NCI-H774 (cell line): ENCODE measurements around the gene GARIN5B.
"Not testable (repeated sequence)": the region's sequence is repeated elsewhere in the genome, so short reads cannot be mapped to it uniquely, and the experiment has no call there.

Source experiments
- DNase-seq: peaks from one replicate; lab custom pipeline; 2025; lab: John Stamatoyannopoulos, UW

GARIN5B gene

DNA sequence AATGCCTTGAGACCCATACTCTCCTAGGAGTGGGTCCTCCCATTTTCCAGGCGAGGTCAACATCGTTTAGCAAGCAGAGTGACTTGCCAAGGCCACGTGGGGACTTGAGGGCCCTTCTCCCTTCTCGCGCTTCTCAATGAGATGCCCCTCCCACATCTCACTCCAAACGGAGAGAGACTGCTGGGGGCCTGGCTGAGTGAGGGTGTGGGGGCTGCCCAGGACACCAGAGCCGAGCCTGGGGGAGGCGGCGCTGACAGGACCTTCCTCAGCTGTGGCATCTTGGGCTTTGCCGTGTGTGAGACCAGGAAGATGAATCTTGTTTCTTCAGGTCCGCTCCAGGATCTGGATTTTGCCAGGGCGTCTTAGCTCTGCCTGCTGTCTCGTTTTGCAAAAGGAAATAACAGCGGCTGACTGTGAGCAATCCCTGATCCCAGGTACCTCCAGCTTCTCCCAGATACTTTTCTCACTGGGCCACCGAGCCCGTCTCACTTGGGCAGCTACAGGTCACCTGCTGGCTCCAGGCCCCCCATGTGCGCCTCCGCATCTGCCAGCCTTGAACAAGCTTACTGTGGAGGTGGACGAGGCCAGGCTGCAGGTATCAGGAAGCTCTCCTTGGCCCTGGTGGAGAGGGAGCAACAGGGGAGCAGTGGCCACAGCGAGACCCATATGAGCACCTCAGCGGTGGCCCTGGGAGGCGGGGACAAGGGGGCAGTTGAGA lies 14.6 kb downstream of the GARIN5B start:
- DNase-seq, result no peak

DNA sequence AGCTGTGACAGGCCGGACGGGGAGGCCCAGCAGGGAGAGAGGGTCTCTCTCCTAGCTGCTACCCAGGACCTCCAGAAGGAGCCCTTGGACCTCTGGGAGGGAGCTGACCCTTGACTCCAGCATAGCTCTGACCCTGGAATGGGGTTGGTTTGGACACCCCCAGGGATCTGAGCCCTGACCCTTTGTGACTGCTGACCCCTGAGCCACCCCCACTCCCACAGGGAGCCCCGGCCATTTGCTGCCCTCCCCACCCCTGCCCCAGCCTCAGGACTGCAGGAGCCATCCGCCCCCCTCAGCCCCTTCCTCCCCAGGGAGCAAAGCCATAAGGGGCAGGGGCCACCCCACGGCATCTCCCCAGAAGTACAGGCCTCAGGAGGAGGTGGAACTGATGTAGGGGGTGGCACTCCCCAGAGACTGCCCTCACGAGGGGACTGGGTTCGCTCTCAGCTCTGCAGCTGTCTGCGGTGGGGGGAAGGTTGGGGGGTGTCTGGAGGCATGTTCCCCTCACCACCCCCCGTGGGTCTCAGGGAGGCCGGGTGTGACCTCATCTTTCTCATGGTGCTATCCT lies 15.5 kb downstream of the GARIN5B start:
- no peak for DNase-seq

DNA sequence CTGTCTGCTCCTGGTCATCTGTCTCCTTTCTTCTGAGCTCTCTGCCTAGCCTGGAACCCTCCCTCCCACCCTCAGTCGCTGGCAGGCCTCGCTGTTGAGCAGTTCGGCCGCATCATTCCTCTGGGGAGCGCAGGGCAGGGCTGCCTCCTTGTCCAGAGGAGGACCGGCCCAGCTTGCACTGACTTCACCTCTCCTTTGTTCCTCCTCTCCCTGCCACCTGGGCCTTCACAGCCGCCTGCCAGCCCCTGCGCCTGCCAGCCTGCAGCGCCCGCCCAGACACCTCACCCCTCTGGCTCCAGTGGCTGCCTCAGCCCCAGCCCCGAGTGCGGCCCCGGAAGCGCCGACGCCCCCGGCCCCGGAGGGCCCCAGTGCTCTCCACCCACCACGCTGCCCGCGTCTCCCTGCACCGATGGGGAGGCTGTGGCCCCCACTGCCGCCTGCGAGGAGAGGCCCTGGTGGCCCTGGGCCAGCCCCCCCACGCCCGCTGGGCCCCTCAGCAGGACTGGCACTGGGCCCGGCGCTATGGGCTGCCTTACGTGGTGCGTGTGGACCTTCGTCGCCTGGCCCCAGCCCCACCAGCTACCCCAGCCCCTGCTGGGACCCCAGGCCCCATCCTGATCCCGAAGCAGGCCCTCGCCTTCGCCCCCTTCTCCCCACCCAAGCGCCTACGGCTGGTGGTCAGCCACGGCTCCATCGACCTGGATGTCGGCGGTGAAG lies 16.2 kb downstream of the GARIN5B start:
- no peak for DNase-seq

DNA sequence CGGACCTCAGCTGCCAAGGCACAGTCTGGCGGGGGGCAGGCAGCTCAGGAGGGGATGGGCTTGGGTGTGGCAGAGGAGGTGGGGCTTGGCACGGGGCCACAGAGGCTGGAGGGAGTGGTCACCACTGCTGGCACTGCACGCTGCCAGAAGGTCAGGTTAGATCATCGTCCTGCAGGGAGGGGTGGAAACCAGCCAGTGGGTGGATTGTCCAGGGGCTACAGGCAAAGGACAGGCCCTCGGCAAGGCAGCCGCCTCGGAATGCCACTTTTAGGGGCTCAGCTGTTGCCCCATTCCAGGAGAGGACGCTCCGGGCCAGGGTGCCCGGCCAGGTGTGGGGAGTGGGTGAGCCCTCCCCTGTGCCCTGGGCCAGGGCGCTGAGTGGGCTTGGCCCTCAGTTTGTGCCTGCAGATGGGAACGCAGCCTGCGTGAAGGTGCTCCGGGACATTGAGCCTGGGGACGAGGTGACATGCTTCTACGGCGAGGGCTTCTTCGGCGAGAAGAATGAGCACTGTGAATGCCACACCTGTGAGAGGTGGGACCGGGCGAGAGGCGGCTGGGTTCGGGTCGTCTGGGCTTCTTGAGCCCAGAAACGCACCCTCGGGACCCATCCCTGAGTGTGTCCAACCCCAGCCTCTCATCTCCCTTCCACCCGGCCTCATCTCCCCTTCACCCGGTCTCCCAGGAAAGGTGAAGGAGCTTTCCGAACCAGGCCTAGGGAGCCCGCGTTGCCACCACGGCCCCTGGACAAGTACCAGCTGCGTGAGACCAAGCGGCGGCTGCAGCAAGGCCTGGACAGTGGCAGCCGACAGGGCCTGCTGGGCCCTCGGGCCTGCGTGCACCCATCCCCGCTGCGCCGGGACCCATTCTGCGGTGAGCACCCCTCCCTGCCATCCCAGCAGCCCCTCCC lies 17.0 kb downstream of the GARIN5B start:
- no peak for DNase-seq

DNA sequence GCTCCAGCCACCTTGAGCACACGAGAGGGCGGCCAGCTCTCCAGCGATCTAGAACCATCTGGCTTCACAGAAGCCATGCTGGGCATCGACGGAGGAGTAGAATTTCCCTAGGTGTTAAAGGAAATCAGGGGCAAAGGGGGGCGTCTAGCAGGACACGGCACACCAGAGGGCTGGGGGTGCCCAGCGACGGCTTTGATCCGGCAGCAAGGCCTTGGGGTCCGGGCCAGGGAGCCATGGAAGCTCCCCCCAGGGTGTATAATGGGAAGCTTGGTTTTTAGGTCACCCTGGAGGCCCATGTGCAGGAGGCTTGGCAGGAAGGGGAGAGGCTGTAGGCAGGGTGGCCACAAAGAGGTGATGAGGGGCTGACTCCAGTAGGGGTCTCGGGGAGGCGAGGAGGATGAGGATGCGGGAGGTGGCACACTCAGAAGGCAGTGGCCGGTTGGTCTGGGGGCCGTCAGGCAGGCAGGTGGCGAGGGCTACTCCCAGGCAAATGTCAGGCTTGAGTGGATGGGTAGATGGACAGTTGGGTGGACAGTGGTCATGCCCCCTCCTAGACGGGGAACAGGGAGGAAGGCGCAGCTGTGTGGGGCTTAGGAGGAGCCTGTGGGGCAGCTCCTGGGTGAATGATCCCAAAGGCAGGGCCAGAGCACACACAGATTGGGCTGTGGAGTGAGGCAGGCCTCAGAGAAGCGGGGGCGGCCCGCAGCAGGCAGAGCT lies 17.8 kb downstream of the GARIN5B start:
- DNase-seq, result no peak

DNA sequence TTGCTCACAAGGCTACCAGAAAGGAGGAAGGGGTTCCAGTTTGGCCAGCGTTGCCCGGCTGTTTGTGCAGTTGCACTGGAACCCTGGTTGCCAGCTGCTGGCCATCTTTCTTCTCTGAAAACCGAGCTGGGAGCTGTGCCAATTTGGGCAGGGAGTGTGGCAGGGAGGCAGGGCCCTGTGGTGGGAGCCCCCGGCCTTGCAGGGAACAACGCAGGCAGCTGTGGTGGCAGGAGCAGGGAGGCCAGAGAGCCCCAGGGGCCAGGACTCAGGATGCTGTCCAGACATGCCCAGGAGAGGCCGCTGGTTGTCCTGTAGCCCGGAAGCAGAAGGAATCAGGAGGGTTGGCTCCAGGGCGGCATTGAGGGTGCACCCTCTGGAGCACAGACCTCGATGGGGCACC lies 18.6 kb downstream of the GARIN5B start:
- no peak for DNase-seq

DNA sequence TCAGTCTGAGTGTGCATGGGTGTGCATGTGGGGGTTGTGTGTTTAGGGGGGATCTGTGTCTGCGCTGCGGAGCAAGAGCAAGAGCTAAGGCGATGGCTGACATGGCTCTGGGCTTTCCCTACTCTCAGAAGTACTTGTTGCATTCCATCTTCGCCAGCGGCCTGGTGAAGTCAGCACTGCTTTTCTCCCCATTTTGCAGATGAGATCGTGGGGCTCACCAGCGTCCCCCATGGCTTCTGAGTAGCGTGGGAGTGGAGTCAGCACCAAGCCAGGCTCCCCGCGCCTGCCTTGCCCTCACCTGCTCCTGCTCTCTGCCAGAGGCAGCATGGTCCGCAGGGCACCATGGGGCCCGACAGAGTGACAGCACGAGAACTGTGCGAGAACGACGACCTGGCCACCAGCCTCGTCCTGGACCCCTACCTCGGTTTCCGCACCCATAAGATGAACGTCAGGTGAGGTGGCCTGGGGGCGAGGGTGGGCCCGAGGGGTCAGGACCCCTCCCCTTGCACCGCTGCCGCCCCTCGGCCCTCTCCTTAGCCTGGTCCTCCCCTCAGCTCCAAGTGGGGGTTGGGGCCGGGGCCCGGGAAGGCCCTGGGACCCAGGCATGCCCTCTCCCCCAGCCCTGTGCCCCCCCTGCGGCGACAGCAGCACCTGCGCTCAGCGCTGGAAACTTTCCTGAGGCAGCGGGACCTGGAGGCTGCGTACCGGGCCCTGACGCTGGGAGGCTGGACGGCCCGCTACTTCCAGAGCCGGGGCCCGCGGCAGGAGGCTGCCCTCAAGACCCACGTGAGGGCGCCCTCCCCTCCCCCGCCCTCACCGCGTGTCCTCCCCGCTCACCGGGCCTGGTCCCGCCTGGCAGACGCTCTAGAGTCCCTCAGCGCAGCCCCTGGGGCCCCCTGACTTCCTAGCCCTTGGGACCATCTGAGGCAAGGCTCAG lies 21.2 kb downstream of the GARIN5B start:
- DNase-seq, result no peak

DNA sequence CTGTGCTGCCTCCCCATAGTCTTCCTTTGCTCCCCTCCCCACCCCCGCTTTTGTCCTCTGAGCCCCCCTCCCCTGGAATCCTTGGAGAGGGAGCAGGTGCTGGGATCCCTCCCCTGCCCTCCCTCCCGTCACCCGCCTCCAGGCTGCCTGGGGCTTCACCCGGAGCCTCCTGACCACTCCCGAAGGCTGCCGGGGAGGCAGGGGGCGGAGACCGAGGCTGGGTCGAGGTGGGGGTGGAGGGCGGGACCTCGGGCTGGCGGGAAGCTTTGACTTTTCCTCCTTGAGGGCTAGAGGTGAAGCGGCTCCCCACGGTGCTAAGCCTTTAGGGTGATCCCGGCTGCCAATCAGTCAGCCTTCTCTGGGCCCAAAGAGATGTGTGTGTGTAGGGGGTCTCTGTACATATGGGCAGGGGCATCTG lies 21.9 kb downstream of the GARIN5B start:
- peak; percentile 77 for DNase-seq

DNA sequence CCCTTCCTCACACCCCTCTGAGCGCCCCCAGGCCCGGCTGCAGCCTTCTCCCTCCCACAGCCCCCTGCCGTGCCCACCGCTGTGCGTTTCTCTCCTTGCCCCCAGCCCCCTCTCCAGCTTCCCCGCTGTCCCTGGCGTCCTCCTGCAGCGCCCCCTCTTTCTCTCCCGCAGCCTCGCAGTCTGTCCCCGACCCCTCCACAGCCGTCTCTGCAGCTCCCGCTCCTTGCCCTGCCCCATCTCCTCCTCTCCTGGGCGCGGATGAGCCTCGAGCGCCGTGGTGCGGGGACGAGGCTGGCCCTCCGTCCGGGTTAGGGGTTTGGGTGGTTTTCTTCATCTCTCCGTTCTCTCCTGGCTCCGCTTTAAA lies 22.3 kb downstream of the GARIN5B start:
- DNase-seq, result no peak

DNA sequence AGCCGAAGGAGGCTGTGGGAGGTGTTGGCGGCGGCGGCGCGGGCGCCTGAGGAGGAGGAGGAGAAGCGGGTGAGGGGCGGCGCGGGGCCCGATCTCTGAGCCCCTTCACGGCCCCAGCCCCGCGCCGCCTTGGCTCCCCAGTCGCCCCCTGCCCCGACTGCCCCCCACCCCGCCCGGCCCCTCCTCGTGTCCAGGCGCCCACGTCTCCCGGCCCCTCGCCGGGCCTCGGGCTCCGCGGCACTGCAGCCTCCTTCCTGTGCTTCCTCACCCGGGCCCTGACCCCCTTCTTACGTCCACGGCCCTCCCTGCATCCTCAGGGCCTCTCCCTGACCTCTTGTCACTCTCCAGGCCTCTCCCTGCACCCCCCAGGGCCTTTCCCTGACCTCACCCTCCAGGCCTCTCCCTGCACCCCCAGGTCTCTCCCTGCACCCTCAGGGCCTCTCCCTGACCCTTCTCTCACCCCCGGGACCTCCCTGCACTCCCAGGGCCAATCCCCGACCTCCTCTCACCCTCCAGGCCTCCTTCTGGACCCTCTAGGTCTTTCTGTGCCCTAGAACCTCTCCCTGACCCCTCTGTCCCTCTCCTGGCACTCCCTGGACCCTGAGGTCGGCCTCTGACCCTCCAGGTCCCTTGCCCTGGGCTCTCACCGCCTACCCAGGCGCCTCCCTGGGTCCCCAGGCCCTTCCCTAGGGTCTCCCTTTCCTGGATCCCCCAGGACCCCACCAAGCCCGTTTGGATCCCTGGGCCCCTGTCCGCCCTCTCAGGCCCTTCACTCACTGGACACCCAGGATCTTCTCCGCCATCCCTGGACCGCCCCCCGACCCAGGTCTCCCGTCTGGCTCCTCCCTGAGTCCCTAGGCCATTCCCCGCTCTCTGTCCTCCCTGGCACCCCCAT lies 22.9 kb downstream of the GARIN5B start:
- DNase-seq, result no peak

DNA sequence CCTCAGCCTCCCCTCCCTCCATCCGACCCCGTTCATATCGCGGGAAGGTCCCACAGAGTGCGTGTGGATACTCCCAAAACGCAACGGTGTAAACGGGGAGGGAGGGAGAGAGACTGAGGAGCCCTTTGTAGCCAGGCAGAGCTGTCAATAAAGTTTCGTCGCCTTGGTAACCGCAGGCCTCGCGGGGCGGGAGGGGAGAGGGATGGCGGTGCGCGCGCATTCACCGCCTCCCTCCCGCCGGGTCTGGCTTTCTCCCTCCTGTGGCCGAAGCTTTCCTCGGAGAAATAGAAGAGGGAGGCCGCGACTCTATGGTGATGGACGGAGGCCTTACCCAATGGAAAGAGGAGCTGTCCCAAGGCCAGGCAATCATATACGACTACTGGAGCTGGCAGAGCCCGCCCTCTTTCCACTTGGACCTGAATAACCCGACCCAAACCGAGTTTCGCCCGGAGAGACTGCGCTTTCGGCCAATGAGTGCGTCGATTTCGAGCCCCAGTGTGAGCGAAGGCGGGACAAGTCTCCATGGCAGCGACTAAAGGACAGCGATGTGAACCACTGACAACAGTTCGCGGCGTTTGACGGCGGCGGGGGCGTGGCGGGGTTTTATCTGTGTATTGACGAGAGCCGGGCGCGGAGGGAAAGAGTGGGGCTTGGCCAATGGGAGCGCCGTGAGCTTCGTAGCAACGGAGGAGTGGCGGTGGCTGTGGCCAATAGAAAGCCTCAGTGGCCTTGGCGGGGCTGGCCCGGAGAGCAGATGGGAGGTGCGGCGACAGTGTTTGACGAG lies 23.8 kb downstream of the GARIN5B start, which contains the start of gene KMT5C:
TSS of gene KMT5C (plus strand) at position 772 of the 784 bp plus-strand sequence. CDS start 2,061 bp downstream, outside the sequence.
- DNase-seq, result peak; percentile 100

DNA sequence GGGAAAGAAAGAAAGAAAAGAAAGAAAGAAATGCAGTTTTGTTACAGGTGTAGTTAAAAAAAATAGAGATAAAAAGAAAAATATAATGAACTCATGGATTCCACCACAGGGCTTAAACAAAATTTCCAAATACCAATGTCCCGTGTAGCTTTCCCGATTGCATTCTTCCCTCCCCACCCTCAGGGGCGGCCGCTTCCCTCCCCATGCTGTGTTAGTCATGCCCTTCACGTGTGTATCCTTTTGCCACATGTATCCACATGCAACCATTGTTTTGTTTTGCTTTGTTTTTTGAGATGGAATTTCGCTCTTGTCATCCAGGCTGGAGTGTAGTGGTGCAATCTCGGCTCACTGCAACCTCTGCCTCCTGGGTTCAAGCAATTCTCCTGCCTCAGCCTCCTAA lies 27.0 kb downstream of the GARIN5B start:
- DNase-seq, result no peak

DNA sequence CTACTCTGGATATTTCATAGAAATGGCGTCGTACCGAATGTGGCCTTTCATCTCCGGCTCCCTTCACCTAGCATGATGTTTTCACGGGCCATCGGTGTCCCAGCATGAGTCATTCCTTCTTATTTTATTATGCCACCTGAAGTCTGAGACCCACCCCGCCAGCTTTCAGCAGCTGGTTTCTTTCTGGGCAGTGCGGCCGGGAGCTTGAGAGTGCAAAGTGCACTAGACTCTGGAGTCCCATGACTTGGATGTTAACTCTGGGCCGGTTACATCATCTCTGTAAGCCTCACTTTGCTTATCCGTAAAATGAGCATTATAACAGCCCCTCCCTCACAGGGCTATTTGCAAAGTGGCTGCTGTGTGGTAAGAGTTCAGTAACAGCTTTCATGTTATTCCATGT lies 29.2 kb downstream of the GARIN5B start:
- DNase-seq, result no peak

DNA sequence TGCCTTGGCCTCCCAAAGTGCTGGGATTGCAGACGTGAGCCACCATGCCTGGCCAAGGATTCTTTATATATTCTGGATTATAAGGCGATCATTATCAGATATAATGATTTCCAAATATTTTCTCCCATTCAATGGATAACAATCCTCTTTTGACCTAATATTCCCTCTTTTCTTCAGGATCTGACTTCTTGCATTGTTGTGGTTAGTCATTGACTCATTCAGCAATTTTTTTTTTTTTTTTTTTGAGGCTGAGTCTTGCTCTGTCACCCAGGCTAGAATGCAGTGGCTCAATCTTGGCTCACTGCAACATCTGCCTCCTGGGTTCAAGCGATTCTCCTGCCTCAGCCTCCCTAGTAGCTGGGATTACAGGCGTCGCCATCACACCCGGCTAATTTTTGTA lies 33.3 kb downstream of the GARIN5B start:
- not testable (repeated sequence) for DNase-seq

DNA sequence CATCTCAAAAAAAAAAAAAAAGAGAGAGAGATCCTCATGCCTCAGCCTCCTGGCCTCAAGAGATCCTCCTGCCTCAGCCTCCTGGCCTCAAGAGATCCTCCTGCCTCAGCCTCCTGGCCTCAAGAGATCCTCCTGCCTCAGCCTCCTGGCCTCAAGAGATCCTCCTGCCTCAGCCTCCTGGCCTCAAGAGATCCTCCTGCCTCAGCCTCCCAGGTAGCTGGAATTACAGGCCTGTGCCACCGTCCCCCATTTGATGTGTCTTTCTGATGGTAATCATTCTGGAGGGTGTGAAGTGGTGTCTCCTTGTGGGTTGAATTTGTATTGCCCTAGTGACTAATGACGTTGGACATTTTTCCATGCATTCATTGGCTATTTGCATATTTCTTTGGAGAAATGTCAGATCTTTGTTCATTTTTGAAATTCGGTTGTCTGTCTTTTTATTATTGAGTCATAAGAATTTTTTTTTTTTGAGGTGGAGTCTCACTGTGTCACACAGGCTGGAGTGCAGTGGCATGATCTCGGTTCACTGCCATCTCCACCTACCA lies 34.2 kb downstream of the GARIN5B start:
- DNase-seq, result not testable (repeated sequence)

DNA sequence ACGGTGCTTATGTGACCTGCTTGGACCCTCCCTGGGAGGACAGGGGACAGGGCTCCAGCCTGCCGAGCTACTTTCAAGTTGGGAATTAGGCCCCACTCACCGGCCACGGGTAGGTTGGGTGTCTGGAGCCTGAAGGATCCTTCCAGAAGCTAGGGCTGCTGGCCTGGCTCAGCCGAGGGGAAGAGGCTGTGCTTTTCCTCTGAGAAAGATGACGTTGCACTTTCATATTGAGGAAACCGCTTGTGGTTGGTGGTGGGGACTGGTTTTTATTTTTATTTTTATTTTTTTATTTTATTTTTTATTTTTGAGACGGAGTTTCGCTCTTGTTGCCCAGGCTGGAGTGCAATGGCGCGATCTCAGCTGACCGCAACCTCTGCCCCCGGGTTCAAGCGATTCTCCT lies 37.9 kb downstream of the GARIN5B start, which contains the start of gene TMEM150B:
TSS of gene TMEM150B (minus strand) at position 170 of the 400 bp plus-strand sequence. CDS start 4,305 bp downstream, outside the sequence.
- DNase-seq, result no peak

DNA sequence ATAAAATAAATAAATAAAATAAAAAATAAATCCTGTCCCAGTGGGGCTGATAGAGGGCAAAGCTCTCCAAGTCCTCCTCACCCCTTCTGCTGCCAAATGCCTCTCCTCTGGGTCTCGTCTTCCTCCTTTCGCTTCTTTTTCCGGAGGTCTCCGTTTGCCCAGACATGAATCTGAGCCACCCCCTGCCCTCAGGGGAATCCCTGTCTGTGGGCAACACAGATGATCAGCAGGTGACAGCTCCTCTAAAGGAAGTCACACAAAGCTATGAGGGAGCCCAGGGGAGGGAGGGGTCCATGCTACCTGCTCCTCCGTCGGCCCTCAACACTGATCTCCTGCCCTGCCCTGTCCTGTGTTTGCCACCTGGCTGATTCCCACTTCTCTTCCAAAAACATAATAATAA lies 38.4 kb downstream of the GARIN5B start:
- DNase-seq, result no peak
